ENCODE measurements around the gene CCDC91. TPM values are rescaled to one million over a fixed set of nuclear protein-coding genes. Genes with fewer than 3 reads are reported as not detected.

The CCDC91 gene
- total and polyA plus RNA-seq, 2 donors from 2014 or later = 17.5 to 35.7 TPM

DNA sequence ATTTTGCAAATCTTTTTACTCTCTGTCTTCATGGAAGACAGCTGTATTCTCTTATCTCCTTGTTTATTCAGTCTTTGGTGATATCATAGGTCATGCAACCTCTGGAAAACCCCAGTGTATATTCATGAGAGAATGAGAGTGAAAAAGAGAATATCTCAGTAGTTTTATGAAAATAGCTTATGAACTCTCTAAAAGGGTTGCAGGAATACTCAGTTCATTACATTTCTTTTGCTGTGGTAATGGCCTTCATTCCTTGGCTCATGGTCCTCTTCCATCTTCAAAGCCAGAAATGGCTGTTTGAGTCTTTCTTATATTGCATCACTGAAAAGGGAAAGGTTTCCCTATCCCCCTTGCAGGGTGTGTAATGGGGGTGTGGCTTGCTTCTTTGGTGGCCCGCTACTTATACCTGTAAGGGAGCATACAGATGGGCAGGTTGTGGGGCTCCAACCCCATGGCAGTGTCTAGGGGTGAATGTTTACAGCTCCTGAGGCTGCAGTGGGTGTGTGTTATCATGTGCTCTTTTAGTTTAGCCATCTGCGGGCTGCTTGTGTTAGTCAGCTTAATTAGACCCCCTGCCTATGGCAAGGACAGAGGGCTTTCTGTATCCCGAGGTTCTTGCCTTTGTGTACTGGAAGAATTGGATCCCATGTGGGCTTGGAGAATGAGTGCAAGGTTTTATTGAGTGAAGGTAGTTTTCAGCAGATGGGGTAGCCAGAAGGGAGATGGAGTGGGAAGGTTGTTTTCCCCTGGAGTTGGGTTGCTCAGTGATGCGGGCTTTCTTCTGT lies 150.2 kb downstream of the CCDC91 start:
- TF ChIP-seq, protein P1, sequence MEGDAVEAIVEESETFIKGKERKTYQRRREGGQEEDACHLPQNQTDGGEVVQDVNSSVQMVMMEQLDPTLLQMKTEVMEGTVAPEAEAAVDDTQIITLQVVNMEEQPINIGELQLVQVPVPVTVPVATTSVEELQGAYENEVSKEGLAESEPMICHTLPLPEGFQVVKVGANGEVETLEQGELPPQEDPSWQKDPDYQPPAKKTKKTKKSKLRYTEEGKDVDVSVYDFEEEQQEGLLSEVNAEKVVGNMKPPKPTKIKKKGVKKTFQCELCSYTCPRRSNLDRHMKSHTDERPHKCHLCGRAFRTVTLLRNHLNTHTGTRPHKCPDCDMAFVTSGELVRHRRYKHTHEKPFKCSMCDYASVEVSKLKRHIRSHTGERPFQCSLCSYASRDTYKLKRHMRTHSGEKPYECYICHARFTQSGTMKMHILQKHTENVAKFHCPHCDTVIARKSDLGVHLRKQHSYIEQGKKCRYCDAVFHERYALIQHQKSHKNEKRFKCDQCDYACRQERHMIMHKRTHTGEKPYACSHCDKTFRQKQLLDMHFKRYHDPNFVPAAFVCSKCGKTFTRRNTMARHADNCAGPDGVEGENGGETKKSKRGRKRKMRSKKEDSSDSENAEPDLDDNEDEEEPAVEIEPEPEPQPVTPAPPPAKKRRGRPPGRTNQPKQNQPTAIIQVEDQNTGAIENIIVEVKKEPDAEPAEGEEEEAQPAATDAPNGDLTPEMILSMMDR (IDR thresholded peaks at IDR 0.05; ENCODE audit: borderline replicate concordance, extremely low read depth, insufficient read depth) = no peak

DNA sequence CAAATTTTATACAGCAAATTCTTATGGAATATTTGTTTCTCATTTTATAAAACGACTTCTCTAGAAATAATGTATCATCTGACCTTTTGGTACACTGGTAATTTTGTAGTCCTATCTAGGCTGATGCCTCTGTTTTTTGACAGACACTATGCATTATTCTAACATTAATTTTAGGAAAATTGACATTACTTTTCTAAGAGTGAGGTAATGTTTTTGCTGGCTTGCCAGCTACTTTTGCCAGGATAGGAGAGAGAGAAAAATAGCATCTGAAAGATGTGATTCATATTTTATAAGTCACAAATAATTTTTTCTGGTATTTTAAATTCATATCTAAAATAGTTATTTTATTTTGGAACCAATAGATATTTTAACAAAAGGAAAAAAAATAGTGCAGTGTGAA lies 153.5 kb downstream of the CCDC91 start:
- FAIRE-seq = no peak
- no peaks in the 10 kb centered on the region for H3K27me3 ChIP-seq (ENCODE audit: control insufficient read depth, insufficient read depth, low read length)
- no peak overlapping the region for H3K9ac ChIP-seq (ENCODE audit: low read length in 3 of 3)
- H3K27ac ChIP-seq (ENCODE audit: low read depth in 2 of 2, low read length in 2 of 2) = no peak overlapping the region
- no peak for DNase-seq
- intact Hi-C loops (cut with DNase I) = no loop called here
- H3K4me1 ChIP-seq (ENCODE audit: control insufficient read depth in 2 of 3, insufficient read depth in 2 of 3, low read depth in 1 of 3, low read length in 3 of 3) = no peaks in the 10 kb centered on the region
- H3K9me3 ChIP-seq (ENCODE audit: control insufficient read depth in 2 of 3, insufficient read depth in 1 of 3, low read length in 3 of 3) = no peaks in the 10 kb centered on the region
- H3K4me3 ChIP-seq (ENCODE audit: low read length in 3 of 3) = no peak overlapping the region
- no peaks in the 10 kb centered on the region for H3K36me3 ChIP-seq (ENCODE audit: control insufficient read depth in 2 of 3, insufficient read depth in 3 of 3, low read length in 3 of 3)
- TF ChIP-seq, protein P1 (IDR thresholded peaks at IDR 0.05; ENCODE audit: borderline replicate concordance, extremely low read depth, insufficient read depth) = no peak

More for the DNA sequence above, 150.2 kb downstream of the CCDC91 start:
- no peaks in the 10 kb centered on the region for H3K36me3 ChIP-seq (ENCODE audit: control insufficient read depth in 2 of 3, insufficient read depth in 3 of 3, low read length in 3 of 3)
- intact Hi-C loops (cut with DNase I) = no loop called here
- DNase-seq (no peak), FAIRE-seq (no peak)
- no peaks in the 10 kb centered on the region for H3K27me3 ChIP-seq (ENCODE audit: control insufficient read depth, insufficient read depth, low read length)
- no peaks in the 10 kb centered on the region for H3K9me3 ChIP-seq (ENCODE audit: control insufficient read depth in 2 of 3, insufficient read depth in 1 of 3, low read length in 3 of 3)
- no peak overlapping the region for H3K27ac ChIP-seq (ENCODE audit: low read depth in 2 of 2, low read length in 2 of 2)
- no peak overlapping the region for H3K9ac ChIP-seq (ENCODE audit: low read length in 3 of 3)
- no peaks in the 10 kb centered on the region for H3K4me1 ChIP-seq (ENCODE audit: control insufficient read depth in 2 of 3, insufficient read depth in 2 of 3, low read depth in 1 of 3, low read length in 3 of 3)
- no peak overlapping the region for H3K4me3 ChIP-seq (ENCODE audit: low read length in 3 of 3)

DNA sequence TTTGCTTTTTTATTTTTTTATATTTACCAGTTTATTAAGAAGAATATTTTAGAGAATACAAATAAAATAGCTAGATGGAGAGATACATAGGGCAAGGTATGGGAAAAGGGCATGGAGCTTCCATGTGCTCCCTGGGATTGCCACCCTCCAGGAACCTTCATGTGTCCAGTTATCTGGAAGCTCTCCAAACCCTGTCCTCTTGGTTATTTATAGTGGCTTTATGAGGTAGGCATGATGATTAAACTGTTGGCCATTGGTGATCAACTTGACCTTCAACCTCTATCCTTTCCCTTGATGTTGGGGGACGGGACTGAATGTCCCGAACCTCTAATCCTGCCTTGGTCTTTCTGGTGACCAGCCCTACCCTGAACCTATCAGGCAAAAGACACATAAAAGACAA lies 156.3 kb downstream of the CCDC91 start:
- TF ChIP-seq, protein P1 (IDR thresholded peaks at IDR 0.05; ENCODE audit: borderline replicate concordance, extremely low read depth, insufficient read depth) = no peak
- intact Hi-C loops (cut with DNase I) = no loop called here
- no peak for DNase-seq
- no peaks in the 10 kb centered on the region for H3K27me3 ChIP-seq (ENCODE audit: control insufficient read depth, insufficient read depth, low read length)
- no peak overlapping the region for H3K4me3 ChIP-seq (ENCODE audit: low read length in 3 of 3)
- no peaks in the 10 kb centered on the region for H3K4me1 ChIP-seq (ENCODE audit: control insufficient read depth in 2 of 3, insufficient read depth in 2 of 3, low read depth in 1 of 3, low read length in 3 of 3)
- FAIRE-seq = no peak
- no peaks in the 10 kb centered on the region for H3K36me3 ChIP-seq (ENCODE audit: control insufficient read depth in 2 of 3, insufficient read depth in 3 of 3, low read length in 3 of 3)
- no peaks in the 10 kb centered on the region for H3K9me3 ChIP-seq (ENCODE audit: control insufficient read depth in 2 of 3, insufficient read depth in 1 of 3, low read length in 3 of 3)
- no peak overlapping the region for H3K9ac ChIP-seq (ENCODE audit: low read length in 3 of 3)
- H3K27ac ChIP-seq (ENCODE audit: low read depth in 2 of 2, low read length in 2 of 2) = no peak overlapping the region

All from kidney (tissue), 14 donors.